ENCODE measurements around the gene CGGBP1.

The CGGBP1 gene

GRCh38 chr3:88082854-88083253 lies 24.0 kb upstream of the CGGBP1 start:
- no peak for TF ChIP-seq CTCF (IDR thresholded peaks at IDR 0.05)

GRCh38 chr3:88078932-88079331 lies 20.1 kb upstream of the CGGBP1 start:
- no peak for TF ChIP-seq CTCF (IDR thresholded peaks at IDR 0.05)

- no peak for TF ChIP-seq CTCF (IDR thresholded peaks at IDR 0.05)
Observed at GRCh38 chr3:88076712-88077111, 17.9 kb upstream of the CGGBP1 start.

- TF ChIP-seq CTCF (IDR thresholded peaks at IDR 0.05), result no peak
Observed at GRCh38 chr3:88075497-88075896, 16.7 kb upstream of the CGGBP1 start.

- TF ChIP-seq CTCF (IDR thresholded peaks at IDR 0.05), result no peak
Observed at GRCh38 chr3:88075072-88075471, 16.3 kb upstream of the CGGBP1 start.

GRCh38 chr3:88061746-88062145 lies 2.9 kb upstream of the CGGBP1 start:
- TF ChIP-seq CTCF (IDR thresholded peaks at IDR 0.05), result no peak

GRCh38 chr3:88059380-88060170 lies 770 bp upstream of the CGGBP1 start:
- TF ChIP-seq CTCF (IDR thresholded peaks at IDR 0.05), result no peak

GRCh38 chr3:88058306-88058580 lies 562 bp downstream of the CGGBP1 start:
- TF ChIP-seq CTCF (IDR thresholded peaks at IDR 0.05), result no peak

All from LNCAP (cell line).